ENCODE results near the gene RRP8.

The RRP8 gene

GRCh38 chr11:6572215-6572614 is 31.2 kb downstream of the RRP8 start:
- in situ Hi-C loops (cut with HindIII; ENCODE audit: low sequenced_read_pairs): no loop called here

GRCh38 chr11:6571434-6572008 is 31.9 kb downstream of the RRP8 start:
- in situ Hi-C loops (cut with HindIII; ENCODE audit: low sequenced_read_pairs): no loop called here

DNA sequence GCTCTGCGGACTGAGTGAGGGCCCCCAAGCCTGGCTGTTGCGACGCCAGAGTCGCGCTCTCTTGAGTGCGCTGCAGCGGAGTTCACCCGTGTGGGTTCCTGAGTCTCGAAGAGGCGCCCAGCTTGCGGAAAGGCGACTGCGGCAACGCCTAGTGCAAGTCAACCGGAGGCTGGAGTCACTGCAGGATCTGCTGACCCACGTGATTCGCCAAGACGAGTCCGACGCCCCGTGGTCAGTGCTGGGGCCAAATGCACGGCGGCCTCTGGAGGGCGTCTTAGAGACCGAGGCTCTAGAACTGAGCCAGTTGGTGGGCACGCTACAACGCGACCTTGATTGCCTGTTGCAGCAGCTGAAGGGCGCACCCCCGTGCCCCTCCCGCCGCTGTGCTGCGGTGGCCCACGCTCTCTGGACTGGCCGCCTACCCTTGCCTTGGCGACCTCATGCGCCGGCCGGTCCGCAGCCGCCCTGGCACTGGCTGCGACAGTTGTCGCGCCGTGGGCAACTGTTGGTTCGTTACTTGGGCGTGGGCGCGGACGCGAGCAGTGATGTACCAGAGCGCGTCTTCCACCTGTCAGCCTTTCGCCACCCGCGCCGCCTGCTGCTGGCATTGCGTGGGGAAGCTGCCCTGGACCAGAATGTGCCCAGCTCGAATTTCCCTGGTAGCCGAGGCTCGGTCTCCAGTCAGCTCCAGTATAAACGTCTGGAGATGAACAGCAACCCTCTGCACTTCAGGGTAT is 32.6 kb downstream of the RRP8 start:
- in situ Hi-C loops (cut with HindIII; ENCODE audit: low sequenced_read_pairs): no loop called here

DNA sequence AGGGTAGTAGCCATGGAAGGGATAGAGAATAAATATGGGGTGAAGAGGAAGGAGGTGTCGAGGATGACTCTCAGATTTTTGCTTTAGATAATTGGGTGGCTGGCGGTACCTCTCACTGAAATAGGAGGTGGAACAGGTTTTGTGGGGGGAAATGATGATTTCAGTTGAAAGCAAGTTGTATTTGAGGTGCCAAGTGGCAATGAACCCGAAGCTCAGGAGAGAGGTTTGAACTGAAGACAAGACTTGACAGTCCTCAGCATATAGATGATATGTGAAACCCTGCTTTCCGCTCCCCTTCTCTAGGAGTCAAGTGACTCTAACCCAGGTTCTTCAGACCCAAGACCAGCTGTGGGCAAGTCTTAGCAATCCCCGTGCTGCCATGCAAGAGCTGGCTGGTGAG is 33.7 kb downstream of the RRP8 start:
- in situ Hi-C loops (cut with HindIII; ENCODE audit: low sequenced_read_pairs): no loop called here

- in situ Hi-C loops (cut with HindIII; ENCODE audit: low sequenced_read_pairs): no loop called here
Observed at GRCh38 chr11:6568191-6568918, 35.1 kb downstream of the RRP8 start.

GRCh38 chr11:6567371-6567745 is 36.1 kb downstream of the RRP8 start:
- in situ Hi-C loops (cut with HindIII; ENCODE audit: low sequenced_read_pairs): no loop called here

DNA sequence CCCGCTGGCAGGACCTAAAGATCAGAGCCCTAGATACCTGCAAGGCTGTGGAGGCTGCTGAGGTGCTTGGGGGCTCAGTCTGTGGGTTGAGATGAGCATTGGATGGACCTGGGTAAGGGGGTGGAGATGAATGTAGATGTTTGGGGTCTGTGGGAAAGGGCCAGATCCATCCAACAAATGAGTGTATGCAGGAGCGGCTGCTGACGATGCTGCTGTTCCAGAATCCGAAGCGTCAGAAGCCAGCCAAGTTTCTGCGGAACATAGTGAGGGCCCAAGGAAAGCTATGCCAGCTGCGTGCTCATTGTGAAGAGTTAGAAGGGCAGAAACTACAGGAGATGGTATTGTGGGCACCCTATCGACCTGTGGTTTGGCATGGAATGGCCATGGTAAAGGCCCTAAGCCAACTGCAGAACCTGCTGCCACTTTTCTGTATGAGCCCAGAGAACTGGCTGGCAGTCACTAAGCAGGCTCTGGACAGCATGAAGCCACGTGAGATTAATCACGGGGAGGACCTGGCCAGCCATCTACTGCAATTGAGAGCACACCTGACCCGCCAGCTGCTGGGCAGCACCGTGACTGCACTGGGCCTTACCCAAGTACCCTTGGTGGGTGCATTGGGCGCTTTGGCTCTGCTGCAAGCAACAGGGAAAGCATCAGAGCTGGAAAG is 36.6 kb downstream of the RRP8 start:
- in situ Hi-C loops (cut with HindIII; ENCODE audit: low sequenced_read_pairs): no loop called here

DNA sequence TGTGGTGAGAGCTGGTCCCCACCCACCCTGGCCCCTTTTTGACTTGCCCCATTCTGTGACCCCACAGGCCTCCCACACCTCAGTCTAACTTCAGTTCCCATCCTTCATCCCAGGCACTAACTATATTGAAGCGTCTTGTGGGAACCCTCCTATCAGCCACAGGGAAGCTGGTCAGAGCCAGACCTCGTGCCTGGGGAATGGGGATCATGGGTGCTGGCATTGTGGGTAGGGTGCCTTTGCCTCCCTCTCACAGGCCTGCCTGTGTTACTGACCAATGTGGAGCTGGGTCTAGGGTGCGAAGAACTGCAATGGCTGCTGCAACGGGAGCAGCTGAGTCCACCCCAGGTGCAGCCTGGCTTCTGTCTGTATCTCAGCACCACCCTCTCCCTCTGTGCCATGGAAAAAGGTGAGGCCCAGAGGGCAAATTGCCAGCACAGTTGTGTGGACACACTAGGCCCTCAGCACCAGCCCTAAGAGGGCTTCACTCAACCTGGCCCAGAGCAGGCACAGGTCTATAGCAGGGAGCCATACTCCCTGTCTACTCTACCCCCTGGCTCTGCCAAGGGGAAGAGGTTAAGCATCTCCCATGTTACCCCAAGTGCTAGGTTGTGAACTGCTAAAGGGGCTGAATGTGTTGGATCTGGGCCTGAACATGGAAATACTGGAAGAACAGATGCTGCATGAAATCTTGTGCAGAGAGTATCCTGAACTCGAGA is 37.3 kb downstream of the RRP8 start:
- in situ Hi-C loops (cut with HindIII; ENCODE audit: low sequenced_read_pairs): no loop called here

DNA sequence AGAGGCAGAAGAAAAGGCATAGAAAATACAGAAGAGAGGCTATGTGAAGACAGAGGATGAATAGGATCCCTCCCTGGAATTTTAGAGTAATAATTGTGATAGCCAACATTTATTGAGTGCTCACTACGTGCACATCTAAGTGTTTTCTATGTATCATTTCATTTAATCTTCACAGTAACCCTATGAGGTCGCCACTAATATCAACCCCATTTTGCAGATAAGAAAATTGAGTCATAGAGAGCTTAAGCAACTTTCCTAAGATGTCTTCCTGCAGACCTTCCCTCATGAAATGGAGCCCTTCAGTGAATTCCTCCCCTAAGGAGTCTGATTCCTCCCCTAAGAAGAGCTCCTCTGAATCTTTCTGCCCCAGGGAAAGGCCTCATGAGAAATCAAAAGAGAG is 38.1 kb downstream of the RRP8 start:
- in situ Hi-C loops (cut with HindIII; ENCODE audit: low sequenced_read_pairs): no loop called here

- in situ Hi-C loops (cut with HindIII; ENCODE audit: low sequenced_read_pairs): no loop called here
Observed at GRCh38 chr11:6563667-6564066, 39.7 kb downstream of the RRP8 start.

DNA sequence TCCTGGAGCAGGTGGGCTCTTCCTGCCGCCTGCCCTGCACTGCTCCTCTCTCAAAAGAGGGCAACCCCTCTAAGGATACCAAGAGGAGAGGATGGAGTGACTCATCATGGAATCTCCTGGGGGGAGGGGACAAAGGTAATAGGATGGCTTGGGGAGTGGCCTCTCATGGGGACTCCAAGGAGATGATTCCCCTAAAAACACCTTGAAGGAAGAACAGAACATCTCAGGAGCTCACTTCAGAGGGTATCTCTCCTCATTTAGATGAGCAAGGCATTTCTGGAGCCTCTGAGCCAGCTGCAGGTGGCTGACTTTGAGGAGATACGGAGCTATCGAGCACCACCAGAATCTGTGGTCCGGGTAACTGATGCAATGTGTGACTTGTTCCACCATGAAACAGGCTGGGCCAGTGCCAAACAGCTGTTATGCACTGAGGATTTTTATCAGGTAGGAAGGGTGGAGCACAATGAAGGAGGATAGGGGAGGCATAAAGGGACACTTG is 40.2 kb downstream of the RRP8 start:
- in situ Hi-C loops (cut with HindIII; ENCODE audit: low sequenced_read_pairs): no loop called here

GRCh38 chr11:6561288-6561687 is 42.1 kb downstream of the RRP8 start:
- in situ Hi-C loops (cut with HindIII; ENCODE audit: low sequenced_read_pairs): no loop called here

DNA sequence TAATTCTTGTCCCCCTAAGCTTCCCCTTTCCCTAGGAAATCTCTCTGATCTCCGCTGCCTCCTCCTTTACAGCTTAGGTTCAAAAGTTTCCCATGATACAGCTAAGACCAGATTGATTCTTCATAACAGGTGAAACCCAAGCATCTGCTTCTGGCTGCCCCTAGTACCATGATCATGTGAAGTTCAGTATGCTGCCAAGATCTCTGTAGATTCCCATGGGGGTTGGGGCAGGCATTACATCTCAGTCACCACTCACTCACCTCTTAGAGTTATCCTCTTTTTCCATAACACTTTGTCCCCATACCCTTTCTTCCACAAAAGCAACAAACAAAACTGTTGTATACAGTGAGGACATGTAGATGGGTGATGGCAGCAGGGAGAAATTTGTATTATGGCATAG is 44.0 kb downstream of the RRP8 start:
- in situ Hi-C loops (cut with HindIII; ENCODE audit: low sequenced_read_pairs): no loop called here

- in situ Hi-C loops (cut with HindIII; ENCODE audit: low sequenced_read_pairs): no loop called here
Observed at GRCh38 chr11:6557761-6558674, 45.4 kb downstream of the RRP8 start.

DNA sequence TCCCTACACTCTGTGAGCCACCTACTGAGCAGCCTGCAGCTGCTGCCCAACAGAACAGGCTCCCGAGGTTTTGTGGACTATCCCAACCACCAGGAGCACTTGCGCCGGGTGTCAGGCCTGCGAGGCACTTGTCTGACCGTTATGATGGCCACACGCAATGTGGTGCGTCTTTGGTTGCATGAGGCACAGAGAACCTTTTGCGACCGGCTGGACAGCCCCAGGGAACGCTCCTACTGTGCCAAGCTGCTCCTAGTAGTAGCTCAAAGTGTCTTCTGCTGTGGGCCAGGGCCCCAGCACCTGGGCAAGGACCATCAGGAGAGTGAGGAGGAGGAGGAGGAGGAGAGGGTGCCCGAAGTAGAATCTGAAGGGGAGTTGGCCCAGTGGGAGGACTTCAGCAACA is 46.4 kb downstream of the RRP8 start:
- in situ Hi-C loops (cut with HindIII; ENCODE audit: low sequenced_read_pairs): no loop called here

DNA sequence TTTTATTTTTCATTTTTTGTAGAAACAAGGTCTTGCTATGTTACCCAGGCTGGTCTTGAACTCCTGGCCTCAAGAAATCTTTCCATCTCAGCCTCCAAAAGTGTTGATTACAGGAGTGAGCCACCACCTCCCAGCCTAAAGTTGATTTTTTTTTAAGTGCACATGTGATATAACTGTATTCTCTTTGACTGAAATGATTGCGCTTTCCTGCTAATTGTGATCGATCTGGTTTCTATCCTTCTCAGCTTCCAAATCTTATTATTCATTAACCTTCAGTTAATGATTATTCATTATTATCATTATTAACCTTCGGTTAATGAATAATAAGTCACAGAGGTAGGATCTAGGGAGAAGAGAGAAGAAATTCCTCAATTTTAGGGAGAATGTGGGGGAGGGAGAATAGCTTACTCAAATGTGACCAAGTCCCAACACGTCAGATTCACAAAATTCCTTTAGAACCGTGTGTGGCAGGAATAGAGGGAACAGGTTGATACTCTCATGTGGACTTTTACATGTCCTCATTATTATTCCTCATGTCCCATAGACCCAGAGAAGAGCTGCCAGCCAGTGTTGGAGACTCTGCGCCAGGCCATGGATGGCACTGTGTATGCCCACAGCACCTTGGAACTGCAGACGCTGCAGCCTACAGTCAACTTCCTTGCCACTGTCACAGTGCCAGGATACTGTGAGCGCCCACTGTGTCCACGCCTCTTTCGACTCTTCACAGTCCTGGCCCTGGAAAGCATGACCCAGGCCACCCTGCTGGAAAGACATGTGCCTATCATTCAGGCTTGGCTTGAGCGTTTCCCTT is 47.1 kb downstream of the RRP8 start:
- in situ Hi-C loops (cut with HindIII; ENCODE audit: low sequenced_read_pairs): no loop called here

GRCh38 chr11:6554828-6555706 is 48.3 kb downstream of the RRP8 start:
- in situ Hi-C loops (cut with HindIII; ENCODE audit: low sequenced_read_pairs): no loop called here

GRCh38 chr11:6553634-6554033 is 49.8 kb downstream of the RRP8 start:
- in situ Hi-C loops (cut with HindIII; ENCODE audit: low sequenced_read_pairs): no loop called here
